GM13976 (cell line): ENCODE data around the gene CREB3.
A peak's percentile ranks its signal among the peaks of the same experiment; 100 is the strongest.

ENCODE experiments used
- DNase-seq: peaks from one replicate; pipeline ENCODE4 v3.0.0; 2012; ENCODE audit warnings: low spot score
- CTCF ChIP-seq: IDR thresholded peaks from 2 replicates; pipeline ENCODE4 v1.5.1; 2012; ENCODE audit warnings: borderline replicate concordance, mild to moderate bottlenecking; ENCODE audit not compliant: insufficient read depth; ENCODE audit errors: extremely low read depth, missing control alignments, control extremely low read depth
- in situ Hi-C: fragments of 300-500 bp; cut with MboI; formaldehyde crosslinking; loops from one replicate; pipeline ENCODE4 v1.12.0; 2022; ENCODE audit warnings: low sequenced_read_pairs, mixed read lengths, inconsistent platforms; ENCODE audit not compliant: unreplicated experiment

Gene CREB3

GRCh38 chr9:35691757-35692301 is 40.6 kb upstream of the CREB3 start:
- in situ Hi-C loops = no loop called here
- TF ChIP-seq CTCF = no peak
- no peak for DNase-seq

GRCh38 chr9:35695943-35696401 is 36.5 kb upstream of the CREB3 start:
- DNase-seq = no peak

GRCh38 chr9:35696520-35697215 is 35.8 kb upstream of the CREB3 start:
- DNase-seq = peak; percentile 84

More at GRCh38 chr9:35695943-35696401, 36.5 kb upstream of the CREB3 start:
- no peak for TF ChIP-seq CTCF
- in situ Hi-C loops = no loop called here

GRCh38 chr9:35697486-35697885 is 35.0 kb upstream of the CREB3 start:
- no peak for DNase-seq
- TF ChIP-seq CTCF = no peak
- in situ Hi-C loops = no loop called here

More at GRCh38 chr9:35696520-35697215, 35.8 kb upstream of the CREB3 start:
- TF ChIP-seq CTCF = peak; percentile 91
- in situ Hi-C loops = no loop called here

- no peak for TF ChIP-seq CTCF
- in situ Hi-C loops = no loop called here
- no peak for DNase-seq
Measured at GRCh38 chr9:35698231-35698630, 34.2 kb upstream of the CREB3 start.

DNA sequence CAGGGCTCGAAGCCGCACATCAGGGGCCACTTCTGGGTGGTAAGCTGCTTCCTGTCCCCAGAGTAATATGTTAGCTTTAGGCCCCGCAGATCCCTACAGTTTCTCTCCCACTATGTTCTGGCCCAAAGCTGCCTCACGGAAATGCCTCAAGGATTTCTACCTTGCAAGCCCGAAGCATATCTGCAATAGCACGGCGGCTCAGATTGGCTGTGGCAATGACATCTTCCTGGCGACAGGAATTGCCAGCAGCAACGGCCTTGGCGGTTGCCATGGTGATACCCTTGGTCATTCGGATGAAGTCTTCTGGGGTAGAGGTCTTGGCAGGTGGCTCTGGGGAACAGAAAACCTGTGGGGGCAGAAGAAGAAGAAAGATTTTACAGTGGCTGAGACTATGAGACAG is 32.4 kb upstream of the CREB3 start:
- no peak for DNase-seq
- TF ChIP-seq CTCF = no peak
- in situ Hi-C loops = no loop called here
